OCI-LY3 (cell line): ENCODE data around the gene PNMT.

Source experiments
- H2AFZ ChIP-seq: fragments of 200-600, 300-600 bp; shearing (Covaris generic); 2 replicates; pipeline ENCODE4 v1.6.0; 2014; ENCODE audit warnings: antibody characterized with exemption, low read depth, low read length
- H3K27ac ChIP-seq: fragments of 200-600, 300-600 bp; sonication (generic); 2 replicates; pipeline ENCODE4 v1.5.1; 2014; ENCODE audit warnings: mild to moderate bottlenecking, low read length, moderate library complexity, mixed read lengths
- H3K27me3 ChIP-seq: fragments of 200-600, 300-600 bp; sonication (generic); 2 replicates; pipeline ENCODE4 v1.6.1; 2014; ENCODE audit warnings: low read depth, low read length, mixed read lengths
- H3K36me3 ChIP-seq: fragments of 200-600, 300-600 bp; sonication (generic); replicated peaks from 2 replicates; pipeline ENCODE3; 2014; ENCODE audit warnings: low read depth, low read length, mixed read lengths
- H3K4me1 ChIP-seq: fragments of 300-600, 200-600 bp; sonication (generic); 2 replicates; pipeline ENCODE4 v1.6.1; 2014; ENCODE audit warnings: low read length, mixed read lengths
- H3K4me2 ChIP-seq: fragments of 200-600, 300-600 bp; sonication (generic); 2 replicates; pipeline ENCODE4 v1.6.1; 2014; ENCODE audit warnings: low read length, mixed read lengths
- H3K4me3 ChIP-seq: fragments of 300-600, 200-600 bp; sonication (generic); 2 replicates; pipeline ENCODE4 v1.5.1; 2014; ENCODE audit warnings: antibody characterized with exemption, mild to moderate bottlenecking, low read length, moderate library complexity
- H3K79me2 ChIP-seq: fragments of 300-600, 200-600 bp; shearing (Covaris generic); 2 replicates; pipeline ENCODE4 v1.6.1; 2014; ENCODE audit warnings: mild to moderate bottlenecking, low read length, mixed read lengths
- H3K9ac ChIP-seq: fragments of 300-600, 200-600 bp; shearing (Covaris generic); 2 replicates; pipeline ENCODE4 v1.6.0; 2014; ENCODE audit warnings: mild to moderate bottlenecking, low read length, moderate library complexity
- H3K9me3 ChIP-seq: fragments of 200-600, 300-600 bp; shearing (Covaris generic); 2 replicates; pipeline ENCODE4 v1.6.1; 2014; ENCODE audit warnings: low read length, mixed read lengths; ENCODE audit not compliant: insufficient read depth
- H4K20me1 ChIP-seq: fragments of 200-600, 300-600 bp; sonication (generic); 2 replicates; pipeline ENCODE4 v1.6.1; 2016; ENCODE audit warnings: low read length, mixed read lengths; ENCODE audit not compliant: insufficient read depth
- CTCF ChIP-seq: fragments of 200-600, 300-600 bp; sonication (generic); IDR thresholded peaks from 2 replicates; pipeline ENCODE4 v1.5.1; 2014; ENCODE audit warnings: antibody characterized with exemption, low read length, low read depth
- EZH2phosphoT487 ChIP-seq: fragments of 200-600 bp; shearing (Covaris generic); IDR thresholded peaks from 2 replicates; pipeline ENCODE4 v1.6.1; 2018; ENCODE audit warnings: antibody characterized with exemption, mixed run types, low read depth

The PNMT gene

GRCh38 chr17:39663340-39663687 is 4.9 kb upstream of the PNMT start:
- no peak overlapping the region for H3K27ac ChIP-seq
- TF ChIP-seq EZH2phosphoT487, result no peak
- TF ChIP-seq CTCF, result no peak
- H3K9me3 ChIP-seq, result no peaks in the 10 kb centered on the region
- H3K27me3 ChIP-seq, result peaks cover 6% of the 10 kb centered on the region
- no peak overlapping the region for H2AFZ ChIP-seq
- peaks cover 4% of the 10 kb centered on the region for H3K36me3 ChIP-seq
- H3K79me2 ChIP-seq, result no peaks in the 10 kb centered on the region
- H3K9ac ChIP-seq, result no peak overlapping the region
- no peaks in the 10 kb centered on the region for H4K20me1 ChIP-seq
- H3K4me2 ChIP-seq, result no peak overlapping the region
- H3K4me1 ChIP-seq, result peaks cover 57% of the 10 kb centered on the region
- no peak overlapping the region for H3K4me3 ChIP-seq

- Histone ChIP-seq H2AFZ (no peak overlapping the region), H3K27me3 (peaks cover 6% of the 10 kb centered on the region), H3K36me3 (peaks cover 4% of the 10 kb centered on the region), H3K27ac (peak overlapping the region; percentile 38; the same call in 1 of the 2 replicates), H3K9me3 (no peaks in the 10 kb centered on the region), H4K20me1 (no peaks in the 10 kb centered on the region), H3K9ac (no peak overlapping the region; the same call in 1 of the 2 replicates), H3K4me2 (no peak overlapping the region), H3K79me2 (no peaks in the 10 kb centered on the region), H3K4me3 (no peak overlapping the region), H3K4me1 (peaks cover 56% of the 10 kb centered on the region)
- TF ChIP-seq EZH2phosphoT487 (no peak), CTCF (no peak)
These were observed 4.3 kb upstream of the PNMT start for GRCh38 chr17:39663688-39664580.

DNA sequence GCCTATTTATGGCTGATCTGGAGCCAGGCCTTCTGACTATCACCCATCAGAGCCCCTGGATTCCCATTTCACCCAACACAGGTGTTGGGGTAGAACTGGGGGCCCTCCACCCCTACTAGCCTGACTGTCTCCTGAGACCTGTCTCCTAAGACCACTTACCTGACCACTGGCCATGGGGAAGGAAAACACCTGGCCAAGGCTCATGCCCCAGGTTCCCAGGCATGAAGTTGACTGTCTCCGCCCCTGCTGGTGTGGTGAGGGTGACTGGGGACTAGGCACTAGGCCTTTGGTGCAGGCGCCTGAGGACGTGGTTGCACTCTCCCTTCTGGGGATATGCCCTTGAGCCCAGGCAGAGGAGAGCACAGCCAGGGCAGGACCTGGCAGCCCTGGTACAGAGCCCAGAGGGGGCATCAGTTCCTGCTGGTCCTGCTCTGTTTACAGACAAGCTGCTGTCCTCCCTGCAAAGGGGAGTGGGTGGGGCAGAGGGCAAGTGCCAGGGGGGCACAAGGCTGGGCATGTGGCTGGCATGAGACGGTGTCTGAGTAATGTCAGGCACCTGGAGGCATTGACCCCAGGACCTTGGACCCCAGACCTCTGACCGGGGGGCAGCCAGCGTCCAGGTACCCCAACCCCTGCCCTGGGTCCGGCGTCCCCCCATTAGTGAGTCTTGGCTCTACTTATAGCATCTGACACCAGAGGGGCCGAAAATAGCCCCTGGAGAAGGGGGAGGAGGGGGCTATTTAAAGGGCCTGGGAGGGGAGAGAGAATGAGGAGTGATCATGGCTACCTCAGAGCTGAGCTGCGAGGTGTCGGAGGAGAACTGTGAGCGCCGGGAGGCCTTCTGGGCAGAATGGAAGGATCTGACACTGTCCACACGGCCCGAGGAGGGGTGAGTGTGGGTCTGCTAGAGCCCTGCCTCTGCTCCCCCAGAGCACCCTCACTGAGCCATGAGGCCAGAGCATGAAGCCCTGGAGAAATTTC is 3.4 kb upstream of the PNMT start, which contains the start of gene TCAP:
TCAP (plus strand) TSS at position 769 of the 981 bp plus-strand sequence; CDS start at position 780, 11 bp downstream.
- Histone ChIP-seq H2AFZ (no peak within 1 kb of the TSS), H3K79me2 (no peaks in the 10 kb centered on the region), H3K36me3 (peaks cover 4% of the 10 kb centered on the region), H3K27me3 (peaks cover 6% of the 10 kb centered on the region), H3K4me2 (peak within 1 kb of the TSS; percentile 60), H4K20me1 (no peaks in the 10 kb centered on the region), H3K9me3 (no peaks in the 10 kb centered on the region), H3K9ac (peak within 1 kb of the TSS; percentile 46; the same call in 1 of the 2 replicates), H3K4me3 (peak within 1 kb of the TSS; percentile 47; the same call in 1 of the 2 replicates), H3K4me1 (peaks cover 47% of the 10 kb centered on the region), H3K27ac (peak within 1 kb of the TSS; percentile 38)
- no peak for TF ChIP-seq EZH2phosphoT487
- TF ChIP-seq CTCF, result no peak
